CD1c-positive myeloid dendritic cell (primary cell): ENCODE measurements around the gene SPIN1.

Experiments
- DNase-seq: peaks from one replicate; pipeline ENCODE4 v3.0.0-alpha.2; 2016; ENCODE audit errors: extremely low spot score

The SPIN1 gene

GRCh38 chr9:88436379-88436778 is 48.1 kb downstream of the SPIN1 start:
- no peak for DNase-seq

GRCh38 chr9:88437210-88438146 is 49.2 kb downstream of the SPIN1 start:
- DNase-seq = no peak

- DNase-seq = no peak
Measured at GRCh38 chr9:88438811-88439210, 50.6 kb downstream of the SPIN1 start.

- no peak for DNase-seq
Measured at GRCh38 chr9:88441301-88442007, 53.2 kb downstream of the SPIN1 start.

GRCh38 chr9:88443480-88444113 is 55.4 kb downstream of the SPIN1 start:
- DNase-seq = no peak

GRCh38 chr9:88446728-88447127 is 58.5 kb downstream of the SPIN1 start:
- no peak for DNase-seq

- DNase-seq = no peak
Measured at GRCh38 chr9:88447431-88447830, 59.2 kb downstream of the SPIN1 start.

GRCh38 chr9:88451160-88451559 is 62.9 kb downstream of the SPIN1 start:
- no peak for DNase-seq

DNA sequence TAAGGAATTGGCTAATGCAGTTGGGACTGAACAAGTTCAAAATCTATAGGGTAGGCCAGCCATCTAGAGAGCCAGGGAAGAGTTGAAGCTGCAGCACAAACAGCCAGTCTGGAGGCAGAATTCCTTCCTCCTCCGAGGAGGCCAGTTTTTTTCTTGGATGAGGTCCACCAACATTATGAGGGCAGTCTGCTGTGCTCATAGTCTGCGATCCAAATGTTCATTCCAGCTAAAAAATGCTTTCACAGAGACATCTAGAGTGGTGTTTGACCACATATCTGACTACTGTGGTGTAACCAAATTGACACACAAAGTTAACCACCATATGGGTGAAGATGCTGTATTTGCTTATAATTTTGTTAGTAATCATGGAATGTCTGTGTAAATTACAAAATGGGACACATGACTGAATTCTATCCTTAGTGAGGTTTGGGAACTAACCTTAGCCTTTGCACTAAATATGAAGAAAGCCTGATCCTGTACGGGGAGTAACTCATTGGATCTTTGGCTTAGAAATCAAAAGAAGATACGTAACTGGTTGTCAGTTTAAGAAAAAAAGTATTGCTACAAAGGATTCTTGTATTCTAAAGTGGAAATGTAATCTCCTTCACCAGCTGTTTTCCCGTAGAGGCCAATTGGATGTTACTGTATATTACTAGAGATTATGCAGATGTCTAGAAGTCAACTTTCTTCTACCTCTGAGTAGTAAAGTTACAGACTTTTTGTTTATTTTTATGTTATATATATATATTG is 70.6 kb downstream of the SPIN1 start:
- DNase-seq = no peak

- no peak for DNase-seq
Measured at GRCh38 chr9:88460587-88461332, 72.5 kb downstream of the SPIN1 start.

DNA sequence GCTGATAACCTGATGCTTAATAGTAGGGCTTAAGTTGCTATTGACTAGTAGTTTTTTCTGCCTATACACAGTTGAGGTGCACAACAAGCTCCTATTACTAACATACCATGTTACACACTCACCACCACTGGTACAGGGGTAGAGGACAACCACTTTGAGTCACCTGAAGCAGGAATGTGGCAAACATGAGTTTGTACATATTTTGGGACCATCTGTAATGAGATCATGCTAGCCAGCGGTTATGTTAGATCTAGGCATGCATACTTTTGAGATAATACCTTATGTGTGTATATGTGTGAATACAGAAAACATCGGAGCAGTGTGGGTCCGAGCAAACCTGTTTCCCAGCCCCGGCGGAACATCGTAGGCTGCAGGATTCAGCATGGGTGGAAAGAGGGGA is 73.9 kb downstream of the SPIN1 start:
- no peak for DNase-seq

- no peak for DNase-seq
Measured at GRCh38 chr9:88464851-88465250, 76.6 kb downstream of the SPIN1 start.

- DNase-seq = no peak
Measured at GRCh38 chr9:88468226-88468625, 80.0 kb downstream of the SPIN1 start.

- DNase-seq = no peak
Measured at GRCh38 chr9:88476491-88477271, 88.4 kb downstream of the SPIN1 start.

DNA sequence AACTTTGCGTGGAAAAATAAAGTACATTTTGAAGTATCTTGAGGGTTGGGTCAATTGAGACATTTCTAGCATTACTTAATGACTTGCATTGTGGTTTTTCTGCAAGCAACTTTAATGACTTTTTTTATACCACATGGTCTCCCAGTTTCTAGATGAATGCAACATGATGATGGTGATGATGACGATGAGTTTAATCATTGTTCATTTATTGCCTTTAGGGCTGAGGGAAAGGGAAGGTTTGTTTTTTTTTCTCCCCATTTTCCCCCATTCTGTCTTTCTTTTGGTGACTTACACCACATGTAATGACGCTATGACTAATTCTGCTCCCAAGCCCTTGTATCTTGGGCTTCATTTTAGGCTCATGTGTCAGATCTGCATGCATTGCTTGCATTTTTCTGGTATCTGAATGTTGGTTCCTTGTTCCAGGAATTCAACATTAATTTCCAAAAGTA is 89.1 kb downstream of the SPIN1 start:
- DNase-seq = no peak

- no peak for DNase-seq
Measured at GRCh38 chr9:88478246-88478645, 90.0 kb downstream of the SPIN1 start.

DNA sequence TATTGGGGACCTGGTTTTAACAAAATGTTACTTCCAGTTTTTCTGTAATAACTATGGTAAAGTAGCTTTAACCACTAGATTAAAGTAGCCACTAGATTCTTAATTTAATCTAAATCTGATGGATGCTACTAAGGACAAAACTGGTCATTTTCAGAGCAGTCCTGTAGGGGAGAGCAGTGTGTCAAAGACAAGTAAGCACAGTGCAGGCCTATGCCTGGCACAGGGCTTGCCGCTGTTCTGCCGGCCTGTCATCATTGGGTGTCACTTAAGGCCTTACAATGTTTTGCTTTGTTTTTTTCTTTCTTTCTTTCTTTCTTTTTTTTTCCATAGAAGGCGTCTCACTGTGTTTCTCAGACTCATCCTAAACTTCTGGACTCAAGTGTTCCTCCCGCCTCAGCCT is 93.7 kb downstream of the SPIN1 start:
- DNase-seq = no peak

- no peak for DNase-seq
Measured at GRCh38 chr9:88488166-88488565, 99.9 kb downstream of the SPIN1 start.

DNA sequence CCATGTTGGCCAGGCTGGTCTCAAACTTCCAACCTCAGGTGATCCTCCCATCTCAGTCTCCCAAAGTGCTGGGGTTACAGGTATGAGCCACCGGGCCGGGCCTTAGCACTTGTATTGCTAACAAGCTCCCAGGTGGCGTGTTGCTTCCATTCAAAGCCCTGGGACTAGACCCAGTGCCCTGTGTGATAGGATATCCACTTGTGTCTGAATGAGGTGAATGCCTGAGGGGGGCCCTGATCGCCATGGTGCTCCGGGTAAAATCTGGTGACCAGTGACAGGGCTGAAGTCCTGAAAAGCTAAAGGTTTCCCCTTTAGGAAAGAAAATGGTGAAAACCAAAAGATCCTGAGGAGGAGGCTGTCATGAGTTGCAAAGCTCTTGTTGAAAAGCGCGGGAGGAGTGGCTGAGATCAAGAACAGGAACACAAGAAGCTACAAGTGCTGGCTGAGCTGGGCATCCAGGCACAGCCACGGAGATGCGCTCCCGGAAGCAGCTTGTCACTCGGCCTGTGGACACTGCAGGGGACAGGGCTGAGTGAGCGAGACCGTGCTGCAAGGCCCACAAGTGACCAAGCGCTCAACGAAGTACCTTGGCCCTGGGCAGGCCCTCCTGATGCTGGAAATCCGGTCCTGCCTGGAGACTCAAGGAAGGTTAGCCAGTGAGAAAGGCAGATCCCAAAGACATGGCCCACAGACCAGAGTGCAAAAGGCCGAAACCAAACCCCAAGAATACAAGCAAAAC is 106.9 kb downstream of the SPIN1 start:
- DNase-seq = no peak

GRCh38 chr9:88497224-88497623 is 109.0 kb downstream of the SPIN1 start:
- no peak for DNase-seq
